NCI-H2196 (cell line): ENCODE results near the gene LDHAL6B.

Experiments used
- DNase-seq: peaks from one replicate; lab custom pipeline; 2025; ENCODE audit not compliant: unreplicated experiment; lab: John Stamatoyannopoulos, UW

LDHAL6B gene

DNA sequence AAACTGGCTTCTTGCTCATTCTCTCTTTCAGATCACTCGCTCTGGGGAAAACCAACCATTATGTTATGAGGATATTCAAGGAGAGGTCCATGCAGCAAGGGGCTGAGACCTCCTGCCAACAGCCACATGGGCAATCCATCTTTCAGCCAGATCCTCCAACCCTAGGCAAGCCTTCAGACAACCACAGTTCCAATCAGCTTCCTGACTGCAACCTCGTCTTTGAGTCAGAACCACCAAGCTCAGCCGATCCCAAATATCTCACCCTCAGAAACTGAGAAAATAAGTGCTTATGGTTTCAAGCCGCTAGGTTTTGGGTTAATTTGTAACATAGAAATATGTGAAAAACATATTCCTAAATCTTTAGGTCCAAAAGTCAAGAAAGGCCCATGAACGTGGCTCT lies 10.3 kb downstream of the LDHAL6B start:
- DNase-seq, result no peak

DNA sequence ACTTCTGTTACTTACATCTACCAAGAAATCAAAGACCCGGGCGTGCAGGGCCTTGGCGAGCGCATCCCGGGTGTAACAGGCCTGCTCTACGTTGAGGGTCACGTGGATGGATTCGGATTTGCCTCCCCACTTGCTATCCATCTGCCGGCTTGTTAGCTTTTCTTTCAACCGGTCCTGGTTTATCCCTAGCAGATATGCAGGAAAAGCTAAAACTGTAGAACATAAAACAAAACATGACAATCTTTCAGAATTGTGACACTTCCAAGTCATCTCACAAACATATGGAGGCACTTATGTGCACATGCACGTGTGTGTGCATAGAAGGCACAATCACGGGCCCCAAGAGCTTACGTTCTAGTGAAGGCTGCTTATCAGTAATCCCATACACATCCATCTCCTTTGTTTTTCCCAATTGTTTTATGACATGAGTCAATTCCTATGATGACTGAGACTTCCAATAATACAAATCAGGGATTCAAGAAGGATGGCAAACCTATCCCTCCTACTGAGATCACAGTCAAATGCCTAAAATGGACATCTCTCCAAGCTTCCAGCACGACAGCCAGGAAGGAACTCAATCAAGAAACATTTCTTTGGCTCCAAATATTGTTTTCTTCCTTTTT lies 11.3 kb downstream of the LDHAL6B start:
- no peak for DNase-seq

- DNase-seq, result no peak
Observed at GRCh38 chr15:59218710-59219109, 12.1 kb downstream of the LDHAL6B start.

- DNase-seq, result no peak
Observed at GRCh38 chr15:59221511-59222505, 15.2 kb downstream of the LDHAL6B start.

DNA sequence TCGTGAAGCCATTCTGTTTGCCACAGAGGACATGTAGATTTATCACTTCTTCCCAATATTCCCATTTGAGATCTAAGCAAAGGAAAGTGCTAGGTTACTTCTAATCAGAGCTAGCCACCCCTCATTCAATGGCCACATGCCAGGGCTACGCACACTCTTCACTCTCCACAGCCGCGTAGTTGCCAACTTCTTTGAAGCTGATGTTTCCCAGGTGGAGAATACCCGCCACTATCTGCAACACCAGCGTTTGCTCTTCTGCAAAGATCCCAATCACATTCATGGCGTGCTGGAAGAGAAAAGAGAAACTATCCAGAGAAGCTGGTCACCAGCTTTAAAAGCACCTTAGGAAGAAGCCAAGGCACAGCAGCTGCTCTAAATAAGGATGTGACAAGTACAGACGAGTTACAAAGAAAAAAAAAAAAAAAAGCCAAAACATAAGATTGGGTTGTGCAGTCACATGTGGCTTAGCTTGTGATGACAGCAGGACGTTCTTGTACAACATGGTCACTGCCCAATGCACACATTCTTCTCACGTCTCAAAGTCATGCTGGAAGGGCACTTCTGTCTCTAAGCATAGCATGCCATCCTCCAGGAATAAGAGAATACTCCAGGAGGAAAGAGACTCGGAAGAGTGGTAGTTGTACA lies 16.4 kb downstream of the LDHAL6B start:
- no peak for DNase-seq

DNA sequence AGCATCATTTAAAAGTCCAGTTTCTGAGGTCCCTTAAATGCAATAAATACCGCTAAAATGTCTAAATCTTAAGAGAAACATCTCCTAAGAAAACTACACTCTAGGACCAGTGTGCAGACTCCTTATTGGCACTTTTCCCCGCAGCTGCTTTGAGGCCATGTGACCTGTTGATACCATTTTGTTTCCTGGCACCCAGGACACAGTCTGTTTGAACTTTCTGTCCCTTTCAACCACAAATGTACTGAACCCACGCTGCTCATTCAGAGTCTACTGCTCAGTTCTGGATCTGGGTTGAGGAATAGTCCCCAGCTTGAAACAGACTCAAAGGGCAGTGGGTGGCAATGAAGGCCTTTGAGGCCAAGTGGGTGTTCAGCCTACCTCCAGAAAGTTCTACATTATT lies 17.1 kb downstream of the LDHAL6B start:
- DNase-seq, result no peak

- no peak for DNase-seq
Observed at GRCh38 chr15:59224474-59224873, 17.8 kb downstream of the LDHAL6B start.

DNA sequence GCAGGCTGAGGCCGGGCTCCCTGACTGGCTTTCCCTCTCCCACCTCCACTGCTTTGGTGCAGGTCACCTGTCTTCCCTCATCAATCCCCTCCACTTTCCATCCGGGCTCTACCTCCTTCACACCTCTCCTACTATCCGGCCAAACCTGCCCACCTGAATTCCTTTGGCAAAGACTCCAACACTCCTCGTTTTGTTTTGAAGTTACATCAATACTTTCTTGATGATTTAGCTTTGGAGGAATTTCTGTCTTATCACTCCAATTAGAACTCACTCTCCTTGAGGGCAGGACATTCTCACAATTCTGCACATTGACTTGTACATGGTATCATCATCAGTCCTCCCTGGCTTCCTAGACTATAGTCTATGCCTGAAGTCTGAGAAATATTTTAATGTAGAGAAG lies 20.4 kb downstream of the LDHAL6B start:
- no peak for DNase-seq

GRCh38 chr15:59229015-59229414 lies 22.4 kb downstream of the LDHAL6B start:
- no peak for DNase-seq

DNA sequence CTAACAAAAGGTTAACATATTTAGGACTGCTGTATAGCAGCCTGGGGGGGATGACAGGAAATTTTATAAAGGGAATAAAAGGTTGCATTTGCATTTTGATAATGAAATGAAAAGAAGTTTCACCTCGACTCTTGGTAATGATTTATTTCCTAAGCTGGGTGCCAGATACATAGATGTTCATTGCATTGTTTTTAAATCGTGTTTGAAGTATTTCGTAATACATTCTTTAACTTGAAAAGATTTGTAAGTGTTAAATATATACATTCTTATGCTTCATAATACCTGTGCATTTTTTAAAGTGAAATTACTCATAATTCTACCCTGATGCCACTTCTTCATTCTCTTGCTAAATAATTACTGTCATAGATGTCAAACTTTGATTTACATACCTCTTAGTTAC lies 22.8 kb downstream of the LDHAL6B start:
- DNase-seq, result no peak

GRCh38 chr15:59230531-59231055 lies 23.9 kb downstream of the LDHAL6B start:
- DNase-seq, result no peak

GRCh38 chr15:59232476-59232875 lies 25.8 kb downstream of the LDHAL6B start:
- no peak for DNase-seq

DNA sequence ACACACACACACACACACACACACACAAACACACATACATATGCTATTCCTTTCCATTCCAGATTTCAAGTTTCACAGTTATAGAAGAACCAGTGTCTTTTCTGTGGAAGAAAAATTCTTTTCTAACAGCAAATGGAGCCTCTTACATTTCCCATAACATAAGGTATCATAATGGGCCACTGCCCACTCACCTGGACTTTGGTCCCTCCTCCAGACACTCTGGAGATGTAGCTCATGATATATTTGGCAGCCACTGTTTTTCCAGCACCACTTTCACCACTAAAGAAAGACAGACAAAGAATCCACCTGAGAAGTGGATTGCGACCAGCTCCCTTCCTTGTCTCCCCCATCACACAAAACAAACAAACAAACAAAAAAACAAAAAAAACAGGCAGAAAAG lies 29.8 kb downstream of the LDHAL6B start:
- no peak for DNase-seq

DNA sequence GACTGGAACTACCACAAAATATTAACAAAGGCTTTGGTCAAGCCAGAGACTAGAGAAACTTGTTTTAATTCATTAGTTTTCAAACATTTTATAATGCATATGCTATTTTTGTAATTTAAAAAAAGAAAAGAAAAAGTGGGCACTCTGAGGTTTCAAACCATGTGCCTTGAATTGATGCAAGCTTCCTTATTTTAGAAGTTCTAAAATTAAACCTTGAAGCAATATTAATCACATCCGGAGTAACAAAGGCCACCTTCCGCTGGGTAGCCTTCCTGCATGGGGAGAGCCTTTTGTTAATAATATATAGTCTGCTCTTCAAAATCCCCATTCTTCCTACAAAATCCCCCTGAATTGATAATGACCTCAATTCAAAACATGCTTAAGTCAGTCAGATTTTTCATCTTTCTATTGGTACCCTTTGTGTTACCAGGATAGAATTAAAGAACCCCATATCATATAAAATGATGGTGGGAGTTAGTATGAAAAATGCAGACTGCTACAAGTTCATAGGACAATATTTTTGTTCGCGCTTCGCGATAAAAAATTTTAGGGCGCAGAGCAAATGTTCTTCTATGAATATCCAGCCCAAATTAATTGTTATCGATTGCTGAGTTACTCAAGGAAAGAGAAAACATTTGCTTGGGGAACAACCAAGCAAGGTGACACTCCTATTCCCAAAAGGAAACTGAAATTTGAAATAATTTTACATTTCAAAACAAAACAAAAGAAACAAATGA lies 30.6 kb downstream of the LDHAL6B start:
- DNase-seq, result no peak

DNA sequence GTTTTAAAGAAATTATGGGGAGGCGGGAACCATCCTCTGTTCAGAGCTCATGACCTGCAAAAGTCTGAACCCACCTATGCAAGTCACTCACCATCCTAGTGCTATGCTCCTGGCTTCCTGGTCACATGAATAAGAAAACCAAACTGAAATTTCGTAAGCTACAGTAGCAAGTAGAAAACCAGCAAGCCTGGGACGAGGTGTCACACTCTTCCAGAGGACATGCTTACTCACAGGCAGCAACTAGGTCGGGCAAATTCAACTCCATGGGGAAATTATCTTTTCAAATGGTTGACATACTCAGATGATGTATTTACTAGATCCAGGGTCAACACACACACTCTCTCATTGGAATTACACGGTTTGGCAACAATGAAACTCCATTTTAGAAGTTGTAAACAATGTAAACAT lies 31.3 kb downstream of the LDHAL6B start:
- no peak for DNase-seq

- DNase-seq, result no peak
Observed at GRCh38 chr15:59240036-59240435, 33.4 kb downstream of the LDHAL6B start.

GRCh38 chr15:59242649-59243048 lies 36.0 kb downstream of the LDHAL6B start:
- DNase-seq, result no peak

DNA sequence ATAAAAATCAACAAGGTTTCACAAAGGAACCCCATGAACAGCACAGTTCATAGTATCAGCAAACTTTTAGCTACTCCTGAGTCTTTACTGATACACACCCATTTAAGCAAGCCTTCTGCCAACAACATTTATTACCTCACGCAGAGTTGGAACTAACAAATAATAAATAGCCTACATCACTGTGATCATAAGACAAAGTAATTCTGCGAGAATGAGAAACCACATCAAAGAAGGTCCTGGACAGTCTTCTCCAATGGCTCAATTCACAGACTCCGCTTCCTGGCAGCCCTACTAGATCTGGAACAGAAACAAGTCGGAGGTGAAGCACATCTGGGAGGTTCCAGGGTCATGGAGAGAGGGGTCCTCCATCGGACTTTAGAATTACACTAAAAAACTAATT lies 37.0 kb downstream of the LDHAL6B start:
- DNase-seq, result no peak

GRCh38 chr15:59244337-59244736 lies 37.7 kb downstream of the LDHAL6B start:
- DNase-seq, result no peak

- DNase-seq, result no peak
Observed at GRCh38 chr15:59245559-59245958, 38.9 kb downstream of the LDHAL6B start.

- DNase-seq, result peak; percentile 12
Observed at GRCh38 chr15:59247364-59247763, 40.7 kb downstream of the LDHAL6B start.
